ENCODE data around the gene TMCC1.
"Not testable (repeated sequence)": the region's sequence is repeated elsewhere in the genome, so short reads cannot be mapped to it uniquely, and the experiment has no call there.

Gene TMCC1

GRCh38 chr3:129892857-129893580, 492 bp downstream of the TMCC1 start:
- peak; percentile 34 for DNase-seq (ENCODE audit: low read depth, low spot score)

- no peak for DNase-seq (ENCODE audit: low read depth, low spot score)
Observed at GRCh38 chr3:129892486-129892856, 1.0 kb downstream of the TMCC1 start.

- no peak for DNase-seq (ENCODE audit: low read depth, low spot score)
Observed at GRCh38 chr3:129890891-129891290, 2.6 kb downstream of the TMCC1 start.

- no peak for DNase-seq (ENCODE audit: low read depth, low spot score)
Observed at GRCh38 chr3:129890125-129890524, 3.4 kb downstream of the TMCC1 start.

GRCh38 chr3:129888771-129889170, 4.7 kb downstream of the TMCC1 start:
- DNase-seq (ENCODE audit: low read depth, low spot score), result no peak

GRCh38 chr3:129881261-129881660, 12.2 kb downstream of the TMCC1 start:
- no peak for DNase-seq (ENCODE audit: low read depth, low spot score)

- no peak for DNase-seq (ENCODE audit: low read depth, low spot score)
Observed at GRCh38 chr3:129878355-129878754, 15.2 kb downstream of the TMCC1 start.

- not testable (repeated sequence) for DNase-seq (ENCODE audit: low read depth, low spot score)
Observed at GRCh38 chr3:129874479-129874878, 19.0 kb downstream of the TMCC1 start.

GRCh38 chr3:129868912-129869311, 24.6 kb downstream of the TMCC1 start:
- no peak for DNase-seq (ENCODE audit: low read depth, low spot score)

- no peak for DNase-seq (ENCODE audit: low read depth, low spot score)
Observed at GRCh38 chr3:129867506-129868124, 25.9 kb downstream of the TMCC1 start.

GRCh38 chr3:129865806-129866205, 27.7 kb downstream of the TMCC1 start:
- no peak for DNase-seq (ENCODE audit: low read depth, low spot score)

- no peak for DNase-seq (ENCODE audit: low read depth, low spot score)
Observed at GRCh38 chr3:129864519-129864918, 29.0 kb downstream of the TMCC1 start.

- DNase-seq (ENCODE audit: low read depth, low spot score), result no peak
Observed at GRCh38 chr3:129859272-129859671, 34.2 kb downstream of the TMCC1 start.

GRCh38 chr3:129857899-129858298, 35.6 kb downstream of the TMCC1 start:
- DNase-seq (ENCODE audit: low read depth, low spot score), result no peak

- DNase-seq (ENCODE audit: low read depth, low spot score), result not testable (repeated sequence)
Observed at GRCh38 chr3:129856790-129857189, 36.7 kb downstream of the TMCC1 start.

GRCh38 chr3:129855832-129856419, 37.6 kb downstream of the TMCC1 start:
- no peak for DNase-seq (ENCODE audit: low read depth, low spot score)

- no peak for DNase-seq (ENCODE audit: low read depth, low spot score)
Observed at GRCh38 chr3:129855170-129855831, 38.2 kb downstream of the TMCC1 start.

- DNase-seq (ENCODE audit: low read depth, low spot score), result no peak
Observed at GRCh38 chr3:129854460-129854859, 39.1 kb downstream of the TMCC1 start.

GRCh38 chr3:129845956-129846355, 47.6 kb downstream of the TMCC1 start:
- DNase-seq (ENCODE audit: low read depth, low spot score), result no peak

GRCh38 chr3:129840707-129841360, 52.7 kb downstream of the TMCC1 start:
- DNase-seq (ENCODE audit: low read depth, low spot score), result no peak

- DNase-seq (ENCODE audit: low read depth, low spot score), result no peak
Observed at GRCh38 chr3:129838086-129838485, 55.4 kb downstream of the TMCC1 start.

GRCh38 chr3:129837065-129837642, 56.4 kb downstream of the TMCC1 start:
- DNase-seq (ENCODE audit: low read depth, low spot score), result no peak

All from activated naive CD8-positive, alpha-beta T cell treated with anti-CD3 and anti-CD28 coated beads, Interleukin-2, amount 50 U/mL, for 16 hours (primary cell).